Peyer's patch (tissue), 4 donors: ENCODE data around the gene TANGO2.

Source experiments
- CTCF ChIP-seq, 6 experiments: fragments of 450-650 bp in 4 of 6; fragments of 200-600 bp in 2 of 6; sonication (generic) in 1 of 6; IDR thresholded peaks; one replicate each; pipeline ENCODE4 v1.5.1; 2017 to 2019; ENCODE audit warnings: antibody characterized with exemption in 6 of 6, mild to moderate bottlenecking in 3 of 6, moderate library complexity in 1 of 6
- POLR2A ChIP-seq, 2 donors: fragments of 450-650 bp; IDR thresholded peaks; one replicate each; pipeline ENCODE4 v1.5.1; 2017; ENCODE audit warnings: antibody characterized with exemption in 2 of 2, mild to moderate bottlenecking in 2 of 2, moderate library complexity in 2 of 2

DNA sequence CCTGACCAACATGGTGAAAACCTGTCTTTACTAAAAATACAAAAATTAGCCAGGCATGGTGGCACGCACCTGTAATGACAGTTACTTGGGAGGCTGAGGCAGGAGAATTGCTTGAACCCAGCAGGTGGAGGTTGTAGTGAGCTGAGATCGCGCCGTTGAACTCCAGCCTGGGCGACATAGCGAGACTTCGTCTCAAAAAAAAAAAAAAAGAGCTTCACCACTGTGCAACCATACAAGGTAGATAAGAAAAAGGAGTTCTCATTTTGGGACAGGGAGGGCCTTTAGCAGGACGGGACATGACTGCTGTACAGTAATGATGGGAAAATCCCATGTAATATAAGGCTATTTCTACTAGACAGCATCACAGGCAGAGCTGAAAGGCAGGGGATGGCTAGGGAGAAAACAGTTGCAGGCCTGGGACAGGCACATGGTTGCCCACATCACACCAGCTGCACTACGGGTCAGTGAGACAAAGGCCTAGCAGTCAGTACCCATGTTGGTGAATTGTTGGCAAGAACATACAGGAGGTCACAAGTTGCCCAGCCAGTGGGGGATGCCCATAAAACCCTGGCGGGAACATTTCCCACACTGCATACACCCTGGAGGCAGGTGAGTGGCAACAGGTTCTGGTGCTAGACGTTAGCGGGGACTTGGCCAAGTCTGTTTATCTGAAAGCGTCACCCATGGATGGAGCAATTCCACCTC lies 5.4 kb downstream of the TANGO2 start:
- TF ChIP-seq CTCF (IDR thresholded peaks at IDR 0.05) (no peak), POLR2A (IDR thresholded peaks at IDR 0.05) (no peak)
